OCI-LY3 (cell line): Measurements from ENCODE around the gene MAST1.

ENCODE experiments used
- H2AFZ ChIP-seq: fragments of 200-600, 300-600 bp; shearing (Covaris generic); 2 replicates; pipeline ENCODE4 v1.6.0; 2014; ENCODE audit warnings: antibody characterized with exemption, low read depth, low read length
- H3K27ac ChIP-seq: fragments of 200-600, 300-600 bp; sonication (generic); 2 replicates; pipeline ENCODE4 v1.5.1; 2014; ENCODE audit warnings: mild to moderate bottlenecking, low read length, moderate library complexity, mixed read lengths
- H3K27me3 ChIP-seq: fragments of 200-600, 300-600 bp; sonication (generic); 2 replicates; pipeline ENCODE4 v1.6.1; 2014; ENCODE audit warnings: low read depth, low read length, mixed read lengths
- H3K36me3 ChIP-seq: fragments of 200-600, 300-600 bp; sonication (generic); replicated peaks from 2 replicates; pipeline ENCODE3; 2014; ENCODE audit warnings: low read depth, low read length, mixed read lengths
- H3K4me1 ChIP-seq: fragments of 300-600, 200-600 bp; sonication (generic); 2 replicates; pipeline ENCODE4 v1.6.1; 2014; ENCODE audit warnings: low read length, mixed read lengths
- H3K4me2 ChIP-seq: fragments of 200-600, 300-600 bp; sonication (generic); 2 replicates; pipeline ENCODE4 v1.6.1; 2014; ENCODE audit warnings: low read length, mixed read lengths
- H3K4me3 ChIP-seq: fragments of 300-600, 200-600 bp; sonication (generic); 2 replicates; pipeline ENCODE4 v1.5.1; 2014; ENCODE audit warnings: antibody characterized with exemption, mild to moderate bottlenecking, low read length, moderate library complexity
- H3K79me2 ChIP-seq: fragments of 300-600, 200-600 bp; shearing (Covaris generic); 2 replicates; pipeline ENCODE4 v1.6.1; 2014; ENCODE audit warnings: mild to moderate bottlenecking, low read length, mixed read lengths
- H3K9ac ChIP-seq: fragments of 300-600, 200-600 bp; shearing (Covaris generic); 2 replicates; pipeline ENCODE4 v1.6.0; 2014; ENCODE audit warnings: mild to moderate bottlenecking, low read length, moderate library complexity
- H3K9me3 ChIP-seq: fragments of 200-600, 300-600 bp; shearing (Covaris generic); 2 replicates; pipeline ENCODE4 v1.6.1; 2014; ENCODE audit warnings: low read length, mixed read lengths; ENCODE audit not compliant: insufficient read depth
- H4K20me1 ChIP-seq: fragments of 200-600, 300-600 bp; sonication (generic); 2 replicates; pipeline ENCODE4 v1.6.1; 2016; ENCODE audit warnings: low read length, mixed read lengths; ENCODE audit not compliant: insufficient read depth
- EZH2phosphoT487 ChIP-seq: fragments of 200-600 bp; shearing (Covaris generic); IDR thresholded peaks from 2 replicates; pipeline ENCODE4 v1.6.1; 2018; ENCODE audit warnings: antibody characterized with exemption, mixed run types, low read depth
- TF ChIP-seq, protein P1 (sequence below): fragments of 200-600, 300-600 bp; sonication (generic); IDR thresholded peaks from 2 replicates; pipeline ENCODE4 v1.5.1; 2014; ENCODE audit warnings: antibody characterized with exemption, low read length, low read depth

MAST1 gene

DNA sequence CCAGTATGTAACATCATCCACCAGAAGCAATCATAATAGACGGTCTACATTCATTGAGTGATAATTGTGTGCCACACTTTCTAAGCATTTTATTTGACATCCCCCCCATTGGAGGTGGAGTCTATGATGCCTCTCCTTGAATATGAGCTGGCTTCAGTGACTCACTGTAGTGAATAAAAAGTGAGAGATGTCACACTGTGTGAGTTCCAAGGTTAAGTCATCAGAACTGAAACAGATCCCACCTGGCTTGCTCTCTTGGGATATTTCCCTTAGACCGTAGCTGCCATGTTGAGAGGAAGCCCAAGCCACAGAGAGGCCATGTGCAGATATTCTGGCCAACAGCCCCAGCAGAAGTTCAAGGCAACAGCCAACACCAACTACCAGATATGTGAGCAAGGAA lies 16.6 kb upstream of the MAST1 start:
- H4K20me1 ChIP-seq: no peaks in the 10 kb centered on the region
- no peaks in the 10 kb centered on the region for H3K79me2 ChIP-seq
- H3K27me3 ChIP-seq: no peaks in the 10 kb centered on the region
- no peaks in the 10 kb centered on the region for H3K9me3 ChIP-seq
- H3K36me3 ChIP-seq: no peaks in the 10 kb centered on the region
- no peak overlapping the region for H2AFZ ChIP-seq
- no peak overlapping the region for H3K27ac ChIP-seq
- no peak overlapping the region for H3K4me2 ChIP-seq
- no peak overlapping the region for H3K9ac ChIP-seq
- H3K4me1 ChIP-seq: peaks cover 10% of the 10 kb centered on the region
- TF ChIP-seq, protein P1, sequence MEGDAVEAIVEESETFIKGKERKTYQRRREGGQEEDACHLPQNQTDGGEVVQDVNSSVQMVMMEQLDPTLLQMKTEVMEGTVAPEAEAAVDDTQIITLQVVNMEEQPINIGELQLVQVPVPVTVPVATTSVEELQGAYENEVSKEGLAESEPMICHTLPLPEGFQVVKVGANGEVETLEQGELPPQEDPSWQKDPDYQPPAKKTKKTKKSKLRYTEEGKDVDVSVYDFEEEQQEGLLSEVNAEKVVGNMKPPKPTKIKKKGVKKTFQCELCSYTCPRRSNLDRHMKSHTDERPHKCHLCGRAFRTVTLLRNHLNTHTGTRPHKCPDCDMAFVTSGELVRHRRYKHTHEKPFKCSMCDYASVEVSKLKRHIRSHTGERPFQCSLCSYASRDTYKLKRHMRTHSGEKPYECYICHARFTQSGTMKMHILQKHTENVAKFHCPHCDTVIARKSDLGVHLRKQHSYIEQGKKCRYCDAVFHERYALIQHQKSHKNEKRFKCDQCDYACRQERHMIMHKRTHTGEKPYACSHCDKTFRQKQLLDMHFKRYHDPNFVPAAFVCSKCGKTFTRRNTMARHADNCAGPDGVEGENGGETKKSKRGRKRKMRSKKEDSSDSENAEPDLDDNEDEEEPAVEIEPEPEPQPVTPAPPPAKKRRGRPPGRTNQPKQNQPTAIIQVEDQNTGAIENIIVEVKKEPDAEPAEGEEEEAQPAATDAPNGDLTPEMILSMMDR: no peak
- TF ChIP-seq EZH2phosphoT487: no peak
- H3K4me3 ChIP-seq: no peak overlapping the region

DNA sequence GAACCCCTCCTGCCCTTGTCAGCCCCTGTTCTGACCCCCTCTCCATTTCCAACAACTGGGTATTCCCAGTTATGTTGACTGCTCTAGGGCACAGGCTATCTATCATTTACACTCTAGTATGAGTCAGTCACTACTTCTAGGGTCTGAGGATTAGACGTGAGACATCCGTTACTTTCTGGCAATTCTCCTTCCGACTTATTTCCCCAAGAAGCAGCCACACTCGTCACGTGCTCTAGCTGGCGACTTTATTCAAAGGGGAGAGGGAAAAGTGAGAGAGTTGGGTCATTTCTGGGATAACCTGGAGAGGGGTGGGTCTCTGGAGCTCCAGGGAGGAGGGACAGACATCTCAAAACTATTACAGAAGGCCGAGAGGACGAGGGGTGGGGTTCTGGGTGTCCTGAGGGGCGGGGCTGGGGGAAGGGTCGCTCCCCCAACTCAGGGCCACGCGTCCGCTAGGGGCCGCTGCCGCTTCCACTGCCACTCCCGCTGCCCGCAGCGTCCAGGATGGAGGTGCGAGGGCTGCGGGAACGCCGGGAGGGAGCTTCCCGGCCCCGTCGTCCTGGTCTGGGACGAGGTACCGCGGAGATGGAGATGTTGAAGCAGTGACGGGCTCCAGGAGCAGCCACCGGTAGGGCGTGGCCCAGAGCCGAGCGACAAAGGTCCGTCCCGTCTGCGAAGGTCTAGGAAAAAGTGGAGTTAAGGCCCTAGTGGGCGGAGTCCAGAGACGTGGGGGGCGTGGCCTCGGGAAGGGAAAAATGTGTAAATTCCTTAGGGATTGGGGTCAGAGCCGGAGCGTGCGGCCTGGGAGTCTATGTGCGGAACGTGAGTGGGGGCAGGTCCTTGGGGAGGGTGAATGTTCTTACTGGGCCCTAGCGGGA lies 12.8 kb upstream of the MAST1 start:
- H3K4me2 ChIP-seq: no peak overlapping the region
- no peaks in the 10 kb centered on the region for H4K20me1 ChIP-seq
- no peaks in the 10 kb centered on the region for H3K36me3 ChIP-seq
- H2AFZ ChIP-seq: no peak overlapping the region
- H3K27me3 ChIP-seq: no peaks in the 10 kb centered on the region
- H3K79me2 ChIP-seq: no peaks in the 10 kb centered on the region
- H3K4me1 ChIP-seq: no peaks in the 10 kb centered on the region
- H3K27ac ChIP-seq: no peak overlapping the region
- TF ChIP-seq EZH2phosphoT487: no peak
- TF ChIP-seq, protein P1: no peak
- H3K9me3 ChIP-seq: no peaks in the 10 kb centered on the region
- H3K9ac ChIP-seq: no peak overlapping the region
- no peak overlapping the region for H3K4me3 ChIP-seq

DNA sequence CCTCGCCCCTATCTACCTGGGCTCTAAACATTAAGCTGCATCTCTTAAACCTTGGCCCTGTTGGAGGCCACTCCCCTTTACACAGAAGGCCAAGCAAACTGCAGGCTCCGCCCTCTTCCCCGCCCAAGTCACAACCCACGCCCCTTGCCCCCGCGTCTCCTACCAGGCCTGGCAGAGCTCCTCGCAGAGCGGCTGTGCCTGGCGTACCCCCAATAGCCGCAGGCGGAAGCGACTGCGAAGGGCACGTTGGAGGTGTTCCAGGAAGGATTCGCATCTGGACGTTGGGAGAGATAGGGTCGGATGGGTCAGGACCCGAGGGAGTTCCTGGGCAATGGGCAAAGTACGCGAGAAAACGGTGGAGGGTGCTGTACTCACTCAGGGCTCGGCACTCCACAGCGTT lies 9.8 kb upstream of the MAST1 start:
- no peaks in the 10 kb centered on the region for H4K20me1 ChIP-seq
- peaks cover 9% of the 10 kb centered on the region; the same call in 1 of the 2 replicates for H3K27me3 ChIP-seq
- TF ChIP-seq, protein P1: no peak
- no peak for TF ChIP-seq EZH2phosphoT487
- H3K4me3 ChIP-seq: no peak overlapping the region
- no peaks in the 10 kb centered on the region for H3K79me2 ChIP-seq
- H3K4me2 ChIP-seq: no peak overlapping the region
- H3K9me3 ChIP-seq: no peaks in the 10 kb centered on the region
- H3K9ac ChIP-seq: no peak overlapping the region
- H3K4me1 ChIP-seq: peaks cover 8% of the 10 kb centered on the region
- H2AFZ ChIP-seq: no peak overlapping the region
- H3K36me3 ChIP-seq: no peaks in the 10 kb centered on the region
- no peak overlapping the region for H3K27ac ChIP-seq

DNA sequence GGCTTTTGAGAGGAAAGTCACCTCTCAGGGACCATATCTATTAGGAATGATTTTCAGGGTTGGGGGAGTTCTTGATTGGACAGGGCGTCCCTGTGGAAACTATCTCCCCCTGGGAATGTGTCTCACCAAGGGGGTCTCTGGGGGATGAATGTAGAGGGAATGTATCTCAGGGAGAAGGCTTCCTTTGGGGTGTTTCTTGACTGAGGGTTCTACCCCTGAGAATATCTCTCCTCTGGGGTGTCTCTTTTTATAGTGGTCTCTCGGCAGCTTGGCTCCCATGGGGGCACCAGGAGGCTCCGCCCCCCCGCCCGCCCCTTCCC lies 4.9 kb upstream of the MAST1 start:
- TF ChIP-seq, protein P1: no peak
- no peak for TF ChIP-seq EZH2phosphoT487
- Histone ChIP-seq H3K79me2 (no peaks in the 10 kb centered on the region), H3K9me3 (no peaks in the 10 kb centered on the region), H3K27me3 (peaks cover 21% of the 10 kb centered on the region), H3K9ac (peak overlapping the region; percentile 31; the same call in 1 of the 2 replicates), H3K4me3 (peak overlapping the region; percentile 73), H4K20me1 (no peaks in the 10 kb centered on the region), H3K4me2 (peak overlapping the region; percentile 86), H3K36me3 (no peaks in the 10 kb centered on the region), H2AFZ (no peak overlapping the region), H3K27ac (no peak overlapping the region), H3K4me1 (peaks cover 21% of the 10 kb centered on the region)
